Germinal center (tissue), 1 donor: ENCODE data around the gene PITHD1.
"Not testable (repeated sequence)": the region's sequence is repeated elsewhere in the genome, so short reads cannot be mapped to it uniquely, and the experiment has no call there.

Experiments used
- DNase-seq: peaks from one replicate; pipeline ENCODE4 v3.0.0; 2012; ENCODE audit warnings: mixed read lengths, low spot score

Gene PITHD1

GRCh38 chr1:23774174-23774880, 3.9 kb upstream of the PITHD1 start:
- no peak for DNase-seq

GRCh38 chr1:23776217-23776616, 2.0 kb upstream of the PITHD1 start:
- no peak for DNase-seq

- no peak for DNase-seq
These were observed 1.7 kb downstream of the PITHD1 start for GRCh38 chr1:23779826-23780371.

GRCh38 chr1:23783141-23783540, 4.9 kb downstream of the PITHD1 start:
- not testable (repeated sequence) for DNase-seq

- DNase-seq, result no peak
These were observed 6.6 kb downstream of the PITHD1 start for GRCh38 chr1:23784846-23785245.

- DNase-seq, result no peak
These were observed 9.5 kb downstream of the PITHD1 start for GRCh38 chr1:23787701-23788100.

- DNase-seq, result no peak
These were observed 10.5 kb downstream of the PITHD1 start for GRCh38 chr1:23788695-23789094.

GRCh38 chr1:23790696-23791515, 12.7 kb downstream of the PITHD1 start, which contains the start of gene LYPLA2:
Gene LYPLA2 (plus strand): TSS chr1:23791145. CDS start chr1:23792683, 1,538 bp downstream.
- DNase-seq, result peak; percentile 90

- peak; percentile 50 for DNase-seq
These were observed 13.4 kb downstream of the PITHD1 start for GRCh38 chr1:23791516-23792047.

GRCh38 chr1:23792151-23792945, 14.1 kb downstream of the PITHD1 start:
- DNase-seq, result no peak

- DNase-seq, result no peak
These were observed 15.0 kb downstream of the PITHD1 start for GRCh38 chr1:23793018-23793781.

GRCh38 chr1:23793861-23794731, 15.9 kb downstream of the PITHD1 start:
- DNase-seq, result no peak

- DNase-seq, result not testable (repeated sequence)
These were observed 16.5 kb downstream of the PITHD1 start for GRCh38 chr1:23794732-23795182.

GRCh38 chr1:23795676-23796465, 17.7 kb downstream of the PITHD1 start:
- DNase-seq, result no peak

- DNase-seq, result no peak
These were observed 18.5 kb downstream of the PITHD1 start for GRCh38 chr1:23796466-23797271.

- DNase-seq, result no peak
These were observed 19.5 kb downstream of the PITHD1 start for GRCh38 chr1:23797478-23798448.

GRCh38 chr1:23798662-23799142, 20.5 kb downstream of the PITHD1 start:
- no peak for DNase-seq
